ENCODE data around the gene IRF9. TPM values are rescaled to one million over a fixed set of nuclear protein-coding genes. Genes with fewer than 3 reads are reported as not detected.

Gene IRF9
- total RNA-seq, 1 donor from 2014 or later: 45.1 TPM

GRCh38 chr14:24136684-24137528 lies 24.2 kb upstream of the IRF9 start:
- no peak for DNase-seq (ENCODE audit: low read depth)
- TF ChIP-seq CTCF (conservative IDR thresholded peaks at IDR 0.05; ENCODE audit: low read depth, low read length): no peak

GRCh38 chr14:24137529-24138395 lies 23.3 kb upstream of the IRF9 start:
- no peak overlapping the region for H3K4me3 ChIP-seq (ENCODE audit: low read depth, low read length)
- TF ChIP-seq CTCF (conservative IDR thresholded peaks at IDR 0.05; ENCODE audit: low read depth, low read length): no peak
- no peak for DNase-seq (ENCODE audit: low read depth)

More at GRCh38 chr14:24136684-24137528, 24.2 kb upstream of the IRF9 start:
- peak overlapping the region; percentile 95 for H3K4me3 ChIP-seq (ENCODE audit: low read depth, low read length)

DNA sequence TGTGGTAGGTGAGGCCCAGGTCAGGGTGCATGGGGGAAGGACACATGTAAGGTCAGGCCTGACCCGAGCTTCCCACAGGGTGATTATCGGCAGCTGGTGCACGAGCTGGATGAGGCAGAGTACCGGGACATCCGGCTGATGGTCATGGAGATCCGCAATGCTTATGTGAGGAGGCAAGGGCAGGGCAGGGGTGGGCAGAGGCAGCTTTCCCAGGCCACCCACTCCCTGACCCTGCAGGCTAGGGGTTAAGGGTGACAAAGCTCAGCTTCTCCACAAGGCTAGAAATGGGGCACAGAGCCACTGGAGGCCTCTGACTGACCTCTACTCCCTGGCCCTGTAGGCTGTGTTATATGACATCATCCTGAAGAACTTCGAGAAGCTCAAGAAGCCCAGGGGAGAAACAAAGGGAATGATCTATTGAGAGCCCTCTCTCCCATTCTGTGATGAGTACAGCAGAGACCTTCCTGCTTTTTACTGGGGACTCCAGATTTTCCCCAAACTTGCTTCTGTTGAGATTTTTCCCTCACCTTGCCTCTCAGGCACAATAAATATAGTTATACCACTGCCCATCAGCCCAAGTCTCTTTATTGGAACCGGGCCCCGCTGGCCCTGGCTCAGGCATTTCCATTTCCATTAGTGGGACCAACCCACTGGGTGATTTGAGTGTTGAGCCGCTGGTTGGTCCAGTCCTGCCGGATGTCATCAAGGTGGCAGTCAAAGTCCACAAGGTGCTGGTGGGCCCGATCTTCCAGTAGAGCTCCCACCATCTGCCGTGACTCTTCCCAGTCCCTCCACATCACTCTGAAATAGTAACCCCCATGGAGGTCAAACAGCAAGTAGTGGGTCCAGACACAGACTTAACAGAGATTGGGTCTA lies 22.4 kb upstream of the IRF9 start:
- no peak overlapping the region for H3K4me3 ChIP-seq (ENCODE audit: low read depth, low read length)
- TF ChIP-seq CTCF (conservative IDR thresholded peaks at IDR 0.05; ENCODE audit: low read depth, low read length): no peak
- DNase-seq (ENCODE audit: low read depth): no peak

DNA sequence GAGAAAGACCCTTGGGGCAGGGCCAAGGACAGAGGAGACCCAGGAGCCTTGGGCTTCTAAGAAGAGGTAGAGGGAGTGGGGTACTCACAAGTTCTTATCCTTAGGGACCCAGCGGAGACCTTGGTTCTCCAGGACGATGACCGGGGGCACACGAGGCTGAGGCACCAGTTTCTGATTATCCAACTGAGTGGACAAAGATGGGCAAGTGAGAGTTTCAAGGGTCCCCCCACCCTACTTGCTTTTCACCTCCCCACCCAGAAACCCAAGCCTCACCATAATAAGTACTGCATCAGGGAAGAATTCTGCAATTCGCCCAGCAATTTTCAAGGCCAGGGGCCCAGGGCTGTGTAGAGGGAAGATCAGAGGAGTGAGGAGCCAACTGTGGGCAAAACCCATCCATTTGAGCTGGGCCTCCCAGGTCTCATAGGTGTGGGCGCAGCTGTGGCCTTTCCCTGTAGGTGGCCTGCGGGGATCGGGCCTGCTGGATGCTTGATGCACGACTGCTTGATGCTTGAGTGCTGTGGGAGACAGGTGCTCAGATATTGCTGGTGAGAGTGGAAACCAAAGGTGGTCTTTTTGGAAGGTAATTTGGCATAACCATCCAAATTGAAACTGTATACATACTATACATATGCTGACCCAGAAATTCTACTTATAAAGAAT lies 21.7 kb upstream of the IRF9 start:
- peak overlapping the region; percentile 89 for H3K4me3 ChIP-seq (ENCODE audit: low read depth, low read length)
- DNase-seq (ENCODE audit: low read depth): no peak
- no peak for TF ChIP-seq CTCF (conservative IDR thresholded peaks at IDR 0.05; ENCODE audit: low read depth, low read length)

DNA sequence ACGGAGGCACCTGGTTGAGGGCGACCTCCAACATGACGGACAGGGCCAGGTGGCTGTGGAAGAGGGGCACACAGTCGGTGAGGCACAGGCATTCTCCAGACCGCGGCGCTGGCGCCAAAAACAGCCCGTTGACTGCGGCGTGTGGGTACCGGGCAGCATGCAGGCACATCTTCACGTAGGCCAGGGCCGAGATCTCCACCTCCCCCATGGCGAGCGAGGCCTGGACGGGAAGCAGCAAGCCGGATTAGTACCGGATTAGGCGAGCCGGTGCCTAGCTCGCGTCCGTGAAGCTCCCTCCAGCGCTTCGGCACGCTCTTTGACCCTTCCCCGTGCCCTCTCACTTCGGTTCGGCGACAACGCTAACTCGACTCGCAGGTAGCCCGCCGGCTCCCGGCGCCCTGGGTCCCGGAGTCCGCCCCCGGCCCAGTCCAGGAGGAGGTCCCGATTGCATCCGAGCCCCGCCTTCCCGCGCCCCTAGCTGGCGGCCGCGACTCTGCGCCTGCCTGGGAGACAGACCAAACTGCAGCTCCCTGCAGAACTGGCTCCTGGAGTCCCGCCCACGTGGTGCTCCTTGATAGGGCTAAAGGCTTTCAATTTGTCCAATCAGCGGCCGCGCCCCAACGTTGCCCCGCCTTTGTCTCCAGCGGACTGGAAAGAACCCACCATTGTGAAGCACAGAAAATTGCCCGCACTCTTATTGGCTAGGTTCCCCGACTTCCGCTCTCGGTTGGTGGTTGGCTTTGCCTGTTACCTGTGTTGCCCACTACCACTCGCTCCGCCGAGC lies 19.8 kb upstream of the IRF9 start, which contains the start of gene EMC9:
EMC9 (minus strand) TSS at position 495 of the 784 bp plus-strand sequence; CDS start at position 208, 287 bp downstream.
- peak within 1 kb of the TSS; percentile 89 for H3K4me3 ChIP-seq (ENCODE audit: low read depth, low read length)
- TF ChIP-seq CTCF (conservative IDR thresholded peaks at IDR 0.05; ENCODE audit: low read depth, low read length): peak; percentile 37
- DNase-seq (ENCODE audit: low read depth): peak; percentile 91
